Choroid plexus epithelial cell (primary cell): Measurements from ENCODE around the gene ENDOG.
"Not testable (repeated sequence)": the region's sequence is repeated elsewhere in the genome, so short reads cannot be mapped to it uniquely, and the experiment has no call there.

Experiments
- DNase-seq: peaks from one replicate; pipeline ENCODE4 v3.0.0-alpha.2; 2010; ENCODE audit warnings: low read depth
- H3K4me3 ChIP-seq: 2 replicates; pipeline ENCODE4 v1.5.1; 2011; ENCODE audit warnings: low read depth, mild to moderate bottlenecking, control low read depth, low read length, moderate library complexity
- TF ChIP-seq, protein P1 (sequence below): conservative IDR thresholded peaks from 2 replicates; pipeline ENCODE4 v1.5.1; 2011; ENCODE audit warnings: low read depth, mild to moderate bottlenecking, control low read depth, inconsistent platforms, low read length, moderate library complexity

ENDOG gene

DNA sequence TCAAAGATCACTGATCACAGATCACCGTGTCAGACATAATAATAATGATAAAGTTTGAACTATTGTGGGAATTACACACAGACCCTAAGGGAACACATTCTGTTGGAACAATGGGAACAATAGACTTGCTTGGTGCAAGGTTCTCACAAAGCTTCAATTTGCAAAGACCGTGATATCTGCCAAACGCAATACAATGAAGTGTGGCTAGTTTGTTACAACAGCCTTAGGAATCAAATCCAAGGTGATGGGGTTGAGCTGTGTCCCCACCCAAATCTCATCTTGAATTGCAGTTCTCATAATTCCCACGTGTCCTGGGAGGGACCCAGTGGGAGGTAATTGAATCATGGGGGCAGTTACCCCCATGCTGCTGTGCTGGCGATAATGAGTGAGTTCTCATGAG lies 42.6 kb downstream of the ENDOG start:
- TF ChIP-seq, protein P1, sequence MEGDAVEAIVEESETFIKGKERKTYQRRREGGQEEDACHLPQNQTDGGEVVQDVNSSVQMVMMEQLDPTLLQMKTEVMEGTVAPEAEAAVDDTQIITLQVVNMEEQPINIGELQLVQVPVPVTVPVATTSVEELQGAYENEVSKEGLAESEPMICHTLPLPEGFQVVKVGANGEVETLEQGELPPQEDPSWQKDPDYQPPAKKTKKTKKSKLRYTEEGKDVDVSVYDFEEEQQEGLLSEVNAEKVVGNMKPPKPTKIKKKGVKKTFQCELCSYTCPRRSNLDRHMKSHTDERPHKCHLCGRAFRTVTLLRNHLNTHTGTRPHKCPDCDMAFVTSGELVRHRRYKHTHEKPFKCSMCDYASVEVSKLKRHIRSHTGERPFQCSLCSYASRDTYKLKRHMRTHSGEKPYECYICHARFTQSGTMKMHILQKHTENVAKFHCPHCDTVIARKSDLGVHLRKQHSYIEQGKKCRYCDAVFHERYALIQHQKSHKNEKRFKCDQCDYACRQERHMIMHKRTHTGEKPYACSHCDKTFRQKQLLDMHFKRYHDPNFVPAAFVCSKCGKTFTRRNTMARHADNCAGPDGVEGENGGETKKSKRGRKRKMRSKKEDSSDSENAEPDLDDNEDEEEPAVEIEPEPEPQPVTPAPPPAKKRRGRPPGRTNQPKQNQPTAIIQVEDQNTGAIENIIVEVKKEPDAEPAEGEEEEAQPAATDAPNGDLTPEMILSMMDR: no peak
- no peak overlapping the region for H3K4me3 ChIP-seq
- no peak for DNase-seq

DNA sequence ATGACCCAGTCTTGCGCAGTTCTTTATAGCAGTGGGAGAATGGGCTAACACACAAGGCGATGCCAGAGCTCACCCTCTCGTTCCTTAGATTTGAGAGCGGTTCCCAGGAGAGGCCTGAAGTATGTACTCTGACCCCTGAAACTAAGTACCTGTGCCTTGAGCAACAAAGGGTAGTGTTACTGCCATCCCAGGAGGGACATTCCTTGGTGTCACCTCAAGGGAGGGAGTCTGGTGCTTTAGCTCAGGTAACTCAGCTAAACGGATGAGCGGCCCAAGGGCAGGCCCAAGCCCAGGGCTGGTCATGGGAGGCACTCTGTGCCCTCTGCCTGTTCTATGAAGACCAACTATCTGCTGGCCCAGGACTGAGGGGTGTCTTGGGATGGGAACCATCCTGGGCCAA lies 43.2 kb downstream of the ENDOG start:
- no peak overlapping the region for H3K4me3 ChIP-seq
- TF ChIP-seq, protein P1: no peak
- no peak for DNase-seq

GRCh38 chr9:128862401-128862851 lies 44.1 kb downstream of the ENDOG start:
- H3K4me3 ChIP-seq: no peak overlapping the region
- TF ChIP-seq, protein P1: no peak
- DNase-seq: no peak

GRCh38 chr9:128863647-128864046 lies 45.3 kb downstream of the ENDOG start:
- H3K4me3 ChIP-seq: no peak overlapping the region
- TF ChIP-seq, protein P1: peak; percentile 89
- peak; percentile 57 for DNase-seq

DNA sequence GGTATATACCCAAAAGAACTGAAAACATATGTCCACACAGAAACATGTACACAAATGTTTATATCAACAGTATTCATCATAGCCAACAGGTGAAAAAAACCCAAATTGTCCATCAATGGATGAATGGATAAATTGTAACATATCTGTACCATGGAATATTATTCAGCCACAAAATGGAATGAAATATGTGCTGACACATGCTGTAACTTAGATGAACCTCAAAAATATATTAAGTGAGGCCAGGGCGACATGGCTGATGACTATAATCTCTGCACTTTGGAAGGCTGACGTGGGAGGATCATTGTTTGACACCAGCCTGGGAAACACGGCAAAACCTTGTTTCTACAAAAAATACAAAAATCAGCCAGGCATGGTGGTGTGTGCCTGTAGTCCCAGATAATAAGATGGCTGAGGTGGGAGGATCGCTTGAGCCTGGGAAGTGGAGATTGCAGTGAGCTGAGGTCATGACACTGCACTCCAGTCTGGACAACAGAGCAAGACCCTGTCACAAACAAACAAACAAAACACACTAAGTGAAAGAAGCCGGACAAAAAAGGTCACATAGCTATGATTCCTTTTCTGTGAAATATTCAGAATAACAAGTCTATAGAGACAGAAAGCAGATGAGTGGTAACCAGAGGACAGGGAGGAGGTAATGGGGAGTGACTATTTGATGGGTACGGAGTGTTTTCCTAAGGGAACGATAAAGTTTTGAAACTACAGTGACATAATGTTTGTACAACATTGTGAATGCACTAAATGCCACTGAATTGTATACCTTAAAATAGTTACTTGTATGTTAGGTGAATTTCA lies 52.0 kb downstream of the ENDOG start:
- TF ChIP-seq, protein P1: no peak
- DNase-seq: peak; percentile 56
- no peak overlapping the region for H3K4me3 ChIP-seq

GRCh38 chr9:128870941-128871265 lies 52.6 kb downstream of the ENDOG start:
- H3K4me3 ChIP-seq, DNase-seq: not testable (repeated sequence)
